ENCODE measurements around the gene ENO1. TPM values are rescaled to one million over a fixed set of nuclear protein-coding genes. Genes with fewer than 3 reads are reported as not detected.

ENO1 gene
- total and polyA plus RNA-seq, 2 donors, result 261 to 1,073 TPM

- WGBS, result 93% methylated on average over 18 of the region's 18 CpGs
Observed at GRCh38 chr1:8870616-8871538, 7.6 kb downstream of the ENO1 start.

GRCh38 chr1:8870103-8870502 is 8.4 kb downstream of the ENO1 start:
- Histone ChIP-seq H3K4me1 (ENCODE audit: control insufficient read depth in 2 of 2, insufficient read depth in 2 of 2, low read length in 2 of 2) (peaks cover 8 to 47% of the 10 kb centered on the region in 2 donors), H3K36me3 (ENCODE audit: control insufficient read depth in 2 of 2, insufficient read depth in 2 of 2, low read length in 1 of 2) (peaks cover 85 to 98% of the 10 kb centered on the region in 2 donors), H3K4me3 (ENCODE audit: low read length in 2 of 2) (no peak overlapping the region), H3K27ac (ENCODE audit: low read depth in 1 of 2, low read length in 1 of 2) (peak overlapping the region in 1 of 2 donors; percentile 32), H3K9me3 (ENCODE audit: control insufficient read depth in 2 of 2, insufficient read depth in 1 of 2, low read length in 1 of 2) (no peaks in the 10 kb centered on the region), H3K27me3 (ENCODE audit: control insufficient read depth in 2 of 2, insufficient read depth in 1 of 2, low read length in 1 of 2) (no peaks in the 10 kb centered on the region)
- WGBS, result 78% methylated on average over 6 of the region's 6 CpGs
- no peak for DNase-seq (ENCODE audit: low read depth in 6 of 9, low spot score in 9 of 9)

More at GRCh38 chr1:8870616-8871538, 7.6 kb downstream of the ENO1 start:
- H3K36me3 ChIP-seq (ENCODE audit: control insufficient read depth in 2 of 2, insufficient read depth in 2 of 2, low read length in 1 of 2), result peaks cover 77 to 98% of the 10 kb centered on the region in 2 donors
- DNase-seq (ENCODE audit: low read depth in 6 of 9, low spot score in 9 of 9), result no peak
- peaks cover 8 to 54% of the 10 kb centered on the region in 2 donors for H3K4me1 ChIP-seq (ENCODE audit: control insufficient read depth in 2 of 2, insufficient read depth in 2 of 2, low read length in 2 of 2)
- no peaks in the 10 kb centered on the region for H3K27me3 ChIP-seq (ENCODE audit: control insufficient read depth in 2 of 2, insufficient read depth in 1 of 2, low read length in 1 of 2)
- H3K27ac ChIP-seq (ENCODE audit: low read depth in 1 of 2, low read length in 1 of 2), result peak overlapping the region in 1 of 2 donors; percentile 32
- no peak overlapping the region for H3K4me3 ChIP-seq (ENCODE audit: low read length in 2 of 2)
- no peaks in the 10 kb centered on the region for H3K9me3 ChIP-seq (ENCODE audit: control insufficient read depth in 2 of 2, insufficient read depth in 1 of 2, low read length in 1 of 2)

DNA sequence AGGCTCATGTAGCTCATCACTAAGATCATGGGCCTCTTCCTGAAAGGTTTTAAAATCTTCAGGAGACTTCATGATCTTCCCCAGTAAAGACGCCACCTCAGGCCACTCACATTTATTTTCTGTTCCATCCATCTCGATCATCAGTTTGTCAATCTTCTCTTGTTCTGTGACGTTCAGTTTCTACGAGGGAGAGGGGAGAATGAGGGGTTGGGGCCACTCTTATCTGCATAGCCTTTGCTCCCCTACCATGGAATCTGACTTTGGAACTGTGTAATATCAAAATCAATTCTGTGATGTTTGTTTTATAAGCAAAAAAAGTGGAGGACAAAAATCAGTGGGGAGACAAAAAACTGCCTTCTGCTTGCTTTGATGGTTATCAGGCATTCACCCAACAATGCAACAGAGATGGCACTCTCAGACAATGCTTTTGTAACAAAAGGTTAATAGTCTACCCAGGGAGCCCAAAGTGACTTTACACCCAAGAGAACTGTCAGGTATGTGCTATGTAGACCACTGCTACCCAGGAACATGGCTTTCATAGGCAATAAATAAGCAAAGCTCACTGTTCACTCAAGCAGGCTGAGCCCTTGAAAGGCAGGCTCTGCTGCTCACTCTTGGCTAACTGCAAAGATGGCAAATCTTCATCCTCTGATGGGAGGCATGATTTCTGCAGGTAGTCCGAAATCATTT is 10.5 kb downstream of the ENO1 start:
- no peak overlapping the region for H3K4me3 ChIP-seq (ENCODE audit: low read length in 2 of 2)
- no peak for DNase-seq (ENCODE audit: low read depth in 6 of 9, low spot score in 9 of 9)
- peaks cover 0 to 29% of the 10 kb centered on the region in 2 donors for H3K4me1 ChIP-seq (ENCODE audit: control insufficient read depth in 2 of 2, insufficient read depth in 2 of 2, low read length in 2 of 2)
- H3K27ac ChIP-seq (ENCODE audit: low read depth in 1 of 2, low read length in 1 of 2), result no peak overlapping the region
- 96% methylated on average over 5 of the region's 5 CpGs for WGBS
- H3K36me3 ChIP-seq (ENCODE audit: control insufficient read depth in 2 of 2, insufficient read depth in 2 of 2, low read length in 1 of 2), result peaks cover 91 to 100% of the 10 kb centered on the region in 2 donors
- H3K9me3 ChIP-seq (ENCODE audit: control insufficient read depth in 2 of 2, insufficient read depth in 1 of 2, low read length in 1 of 2), result no peaks in the 10 kb centered on the region
- H3K27me3 ChIP-seq (ENCODE audit: control insufficient read depth in 2 of 2, insufficient read depth in 1 of 2, low read length in 1 of 2), result no peaks in the 10 kb centered on the region

DNA sequence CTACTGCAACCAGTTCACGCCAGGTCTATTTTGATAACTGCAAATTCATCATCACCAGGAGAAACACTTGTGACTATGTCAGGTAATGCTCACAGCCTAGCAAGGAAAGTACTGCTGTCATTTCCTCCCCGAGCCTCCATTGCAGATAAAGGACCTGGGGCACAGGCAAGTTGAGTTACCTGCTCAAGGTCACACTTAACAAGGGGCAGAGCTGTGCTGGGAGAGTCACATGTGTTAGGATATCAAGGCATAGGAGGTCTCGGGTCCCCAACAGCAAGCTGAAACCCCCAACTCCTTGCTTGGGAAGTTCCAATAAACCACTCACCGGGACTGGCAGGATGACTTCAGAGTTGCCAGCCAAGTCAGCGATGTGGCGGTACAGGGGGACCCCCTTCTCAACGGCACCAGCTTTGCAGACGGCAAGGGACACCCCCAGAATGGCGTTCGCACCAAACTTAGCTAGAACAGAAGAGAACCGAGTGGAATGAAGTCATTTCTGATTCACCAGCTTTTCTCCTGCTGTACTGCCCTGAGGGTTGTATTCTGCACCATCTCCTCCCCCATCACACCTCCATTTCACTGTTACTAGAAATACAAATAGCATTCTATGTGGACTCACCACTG is 11.6 kb downstream of the ENO1 start:
- Histone ChIP-seq H3K27me3 (ENCODE audit: control insufficient read depth in 2 of 2, insufficient read depth in 1 of 2, low read length in 1 of 2) (no peaks in the 10 kb centered on the region), H3K27ac (ENCODE audit: low read depth in 1 of 2, low read length in 1 of 2) (no peak overlapping the region)
- WGBS, result 95% methylated on average over 11 of the region's 11 CpGs

GRCh38 chr1:8866173-8866791 is 12.2 kb downstream of the ENO1 start:
- Histone ChIP-seq H3K9me3 (ENCODE audit: control insufficient read depth in 2 of 2, insufficient read depth in 1 of 2, low read length in 1 of 2) (peaks cover 0 to 4% of the 10 kb centered on the region in 2 donors), H3K36me3 (ENCODE audit: control insufficient read depth in 2 of 2, insufficient read depth in 2 of 2, low read length in 1 of 2) (peaks cover 92 to 100% of the 10 kb centered on the region in 2 donors), H3K27me3 (ENCODE audit: control insufficient read depth in 2 of 2, insufficient read depth in 1 of 2, low read length in 1 of 2) (no peaks in the 10 kb centered on the region), H3K4me3 (ENCODE audit: low read length in 2 of 2) (no peak overlapping the region), H3K4me1 (ENCODE audit: control insufficient read depth in 2 of 2, insufficient read depth in 2 of 2, low read length in 2 of 2) (peaks cover 0 to 18% of the 10 kb centered on the region in 2 donors), H3K27ac (ENCODE audit: low read depth in 1 of 2, low read length in 1 of 2) (no peak overlapping the region)
- 97% methylated on average over 10 of the region's 10 CpGs for WGBS
- DNase-seq (ENCODE audit: low read depth in 6 of 9, low spot score in 9 of 9), result no peak

More for the DNA sequence above, 11.6 kb downstream of the ENO1 start:
- Histone ChIP-seq H3K9me3 (ENCODE audit: control insufficient read depth in 2 of 2, insufficient read depth in 1 of 2, low read length in 1 of 2) (peaks cover 0 to 4% of the 10 kb centered on the region in 2 donors), H3K36me3 (ENCODE audit: control insufficient read depth in 2 of 2, insufficient read depth in 2 of 2, low read length in 1 of 2) (peaks cover 93 to 100% of the 10 kb centered on the region in 2 donors), H3K4me3 (ENCODE audit: low read length in 2 of 2) (no peak overlapping the region), H3K4me1 (ENCODE audit: control insufficient read depth in 2 of 2, insufficient read depth in 2 of 2, low read length in 2 of 2) (peaks cover 0 to 24% of the 10 kb centered on the region in 2 donors)
- DNase-seq (ENCODE audit: low read depth in 6 of 9, low spot score in 9 of 9), result no peak

DNA sequence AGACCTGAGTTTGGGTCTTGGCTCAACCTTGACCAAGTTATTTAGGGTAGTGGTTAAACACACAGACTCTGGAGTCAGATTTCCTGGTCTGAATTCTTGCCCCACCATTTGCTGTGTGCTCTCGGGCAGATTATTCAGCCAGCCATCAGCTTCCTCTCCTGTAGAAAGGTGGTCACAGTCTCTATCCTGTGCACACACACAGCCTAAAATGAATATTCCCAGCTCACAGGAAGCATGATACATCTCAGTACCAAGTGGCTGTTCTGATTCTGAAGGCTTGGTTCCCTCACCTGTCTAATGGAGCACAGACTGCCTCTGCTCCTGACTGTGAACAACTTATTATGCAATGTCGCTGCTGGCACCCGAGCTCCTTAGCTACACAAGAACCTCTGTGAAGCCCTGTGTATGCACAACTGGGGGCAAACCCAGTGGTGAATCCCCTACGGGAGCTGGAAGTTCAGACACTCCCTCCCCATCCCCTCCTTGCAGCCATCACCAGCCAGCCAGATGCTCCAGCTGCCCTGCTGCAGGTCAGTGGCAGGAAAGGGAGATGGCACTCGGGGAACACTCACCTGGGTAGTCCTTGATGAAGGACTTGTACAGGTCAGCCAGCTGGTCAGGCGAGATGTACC is 13.7 kb downstream of the ENO1 start:
- 97% methylated on average over 6 of the region's 6 CpGs for WGBS
- no peak overlapping the region for H3K27ac ChIP-seq (ENCODE audit: low read depth in 1 of 2, low read length in 1 of 2)
- no peak for DNase-seq (ENCODE audit: low read depth in 6 of 9, low spot score in 9 of 9)
- peaks cover 93 to 99% of the 10 kb centered on the region in 2 donors for H3K36me3 ChIP-seq (ENCODE audit: control insufficient read depth in 2 of 2, insufficient read depth in 2 of 2, low read length in 1 of 2)
- peaks cover 0 to 4% of the 10 kb centered on the region in 2 donors for H3K9me3 ChIP-seq (ENCODE audit: control insufficient read depth in 2 of 2, insufficient read depth in 1 of 2, low read length in 1 of 2)
- H3K4me3 ChIP-seq (ENCODE audit: low read length in 2 of 2), result no peak overlapping the region
- H3K4me1 ChIP-seq (ENCODE audit: control insufficient read depth in 2 of 2, insufficient read depth in 2 of 2, low read length in 2 of 2), result peaks cover 0 to 7% of the 10 kb centered on the region in 2 donors
- no peaks in the 10 kb centered on the region for H3K27me3 ChIP-seq (ENCODE audit: control insufficient read depth in 2 of 2, insufficient read depth in 1 of 2, low read length in 1 of 2)

DNA sequence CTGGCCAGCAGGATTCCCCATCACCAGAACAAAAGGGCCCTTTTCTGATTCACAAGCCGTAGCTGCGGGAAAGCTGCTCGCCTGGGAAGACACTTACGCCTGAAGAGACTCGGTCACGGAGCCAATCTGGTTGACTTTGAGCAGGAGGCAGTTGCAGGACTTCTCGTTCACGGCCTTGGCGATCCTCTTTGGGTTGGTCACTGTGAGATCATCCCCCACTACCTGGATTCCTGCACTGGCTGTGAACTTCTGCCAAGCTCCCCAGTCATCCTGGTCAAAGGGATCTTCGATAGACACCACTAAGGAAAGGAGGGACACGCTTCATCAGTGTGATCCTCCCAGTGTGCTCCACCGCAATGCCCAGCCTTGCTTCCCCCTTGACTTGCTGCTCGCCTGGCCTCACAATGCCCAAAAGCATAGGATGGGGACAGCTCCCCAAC is 14.7 kb downstream of the ENO1 start:
- 97% methylated on average over 13 of the region's 13 CpGs for WGBS

GRCh38 chr1:8863138-8863537 is 15.3 kb downstream of the ENO1 start:
- Histone ChIP-seq H3K27me3 (ENCODE audit: control insufficient read depth in 2 of 2, insufficient read depth in 1 of 2, low read length in 1 of 2) (no peaks in the 10 kb centered on the region), H3K27ac (ENCODE audit: low read depth in 1 of 2, low read length in 1 of 2) (no peak overlapping the region), H3K36me3 (ENCODE audit: control insufficient read depth in 2 of 2, insufficient read depth in 2 of 2, low read length in 1 of 2) (peaks cover 91 to 98% of the 10 kb centered on the region in 2 donors), H3K4me3 (ENCODE audit: low read length in 2 of 2) (no peak overlapping the region), H3K4me1 (ENCODE audit: control insufficient read depth in 2 of 2, insufficient read depth in 2 of 2, low read length in 2 of 2) (no peaks in the 10 kb centered on the region), H3K9me3 (ENCODE audit: control insufficient read depth in 2 of 2, insufficient read depth in 1 of 2, low read length in 1 of 2) (peaks cover 0 to 4% of the 10 kb centered on the region in 2 donors)
- no peak for DNase-seq (ENCODE audit: low read depth in 6 of 9, low spot score in 9 of 9)
- WGBS, result 97% methylated on average over 7 of the region's 7 CpGs

More for the DNA sequence above, 14.7 kb downstream of the ENO1 start:
- DNase-seq (ENCODE audit: low read depth in 6 of 9, low spot score in 9 of 9), result no peak
- Histone ChIP-seq H3K27ac (ENCODE audit: low read depth in 1 of 2, low read length in 1 of 2) (no peak overlapping the region), H3K27me3 (ENCODE audit: control insufficient read depth in 2 of 2, insufficient read depth in 1 of 2, low read length in 1 of 2) (no peaks in the 10 kb centered on the region), H3K9me3 (ENCODE audit: control insufficient read depth in 2 of 2, insufficient read depth in 1 of 2, low read length in 1 of 2) (peaks cover 0 to 4% of the 10 kb centered on the region in 2 donors), H3K4me1 (ENCODE audit: control insufficient read depth in 2 of 2, insufficient read depth in 2 of 2, low read length in 2 of 2) (no peaks in the 10 kb centered on the region), H3K36me3 (ENCODE audit: control insufficient read depth in 2 of 2, insufficient read depth in 2 of 2, low read length in 1 of 2) (peaks cover 93 to 98% of the 10 kb centered on the region in 2 donors), H3K4me3 (ENCODE audit: low read length in 2 of 2) (no peak overlapping the region)
